Esophagus squamous epithelium (tissue), 4 donors: ENCODE results near the gene TRIM68.

Source experiments
- POLR2A ChIP-seq, 4 donors: fragments of 450-650 bp; IDR thresholded peaks; one replicate each; pipeline ENCODE4 v1.6.1; 2017; ENCODE audit warnings: antibody characterized with exemption in 4 of 4, mild to moderate bottlenecking in 4 of 4, moderate library complexity in 3 of 4
- TF ChIP-seq, protein P1 (sequence below), 6 experiments: fragments of 450-650 bp in 4 of 6; fragments of 200-600 bp in 2 of 6; sonication (generic) in 2 of 6; IDR thresholded peaks; one replicate each; pipeline ENCODE4 v1.5.1; 2016 to 2019; ENCODE audit warnings: antibody characterized with exemption in 6 of 6, mild to moderate bottlenecking in 4 of 6, moderate library complexity in 4 of 6

DNA sequence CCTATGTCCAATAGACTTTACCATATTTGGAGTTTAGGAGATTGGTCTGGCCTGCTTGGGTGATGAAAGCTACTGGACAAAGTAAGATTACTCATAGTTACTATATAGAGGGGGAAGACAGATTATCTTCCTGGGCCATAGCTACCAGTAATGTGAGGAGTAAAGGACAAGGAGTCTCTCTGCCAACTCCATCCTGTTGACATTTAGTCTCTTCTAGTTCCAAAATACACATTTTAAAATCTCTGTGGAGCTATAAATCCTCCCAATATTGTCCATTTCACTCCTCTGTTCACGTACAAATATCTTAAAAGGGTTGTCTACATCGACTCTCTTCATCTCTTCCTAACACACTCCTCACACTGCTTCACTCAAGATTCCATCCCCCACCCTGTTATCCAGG is 28.1 kb upstream of the TRIM68 start:
- TF ChIP-seq, protein P1, sequence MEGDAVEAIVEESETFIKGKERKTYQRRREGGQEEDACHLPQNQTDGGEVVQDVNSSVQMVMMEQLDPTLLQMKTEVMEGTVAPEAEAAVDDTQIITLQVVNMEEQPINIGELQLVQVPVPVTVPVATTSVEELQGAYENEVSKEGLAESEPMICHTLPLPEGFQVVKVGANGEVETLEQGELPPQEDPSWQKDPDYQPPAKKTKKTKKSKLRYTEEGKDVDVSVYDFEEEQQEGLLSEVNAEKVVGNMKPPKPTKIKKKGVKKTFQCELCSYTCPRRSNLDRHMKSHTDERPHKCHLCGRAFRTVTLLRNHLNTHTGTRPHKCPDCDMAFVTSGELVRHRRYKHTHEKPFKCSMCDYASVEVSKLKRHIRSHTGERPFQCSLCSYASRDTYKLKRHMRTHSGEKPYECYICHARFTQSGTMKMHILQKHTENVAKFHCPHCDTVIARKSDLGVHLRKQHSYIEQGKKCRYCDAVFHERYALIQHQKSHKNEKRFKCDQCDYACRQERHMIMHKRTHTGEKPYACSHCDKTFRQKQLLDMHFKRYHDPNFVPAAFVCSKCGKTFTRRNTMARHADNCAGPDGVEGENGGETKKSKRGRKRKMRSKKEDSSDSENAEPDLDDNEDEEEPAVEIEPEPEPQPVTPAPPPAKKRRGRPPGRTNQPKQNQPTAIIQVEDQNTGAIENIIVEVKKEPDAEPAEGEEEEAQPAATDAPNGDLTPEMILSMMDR (IDR thresholded peaks at IDR 0.05), result no peak
- no peak for TF ChIP-seq POLR2A (IDR thresholded peaks at IDR 0.05)
